GM18508 (cell line): ENCODE measurements around the gene ZNF362.

Source experiments
- ATAC-seq: cut with Tn5 transposase; IDR thresholded peaks from one replicate; pipeline ENCODE4 v1.9.1; 2021; ENCODE audit warnings: moderate number of reproducible peaks; ENCODE audit not compliant: insufficient read depth, unreplicated experiment

The ZNF362 gene

GRCh38 chr1:33338440-33339211 lies 82.3 kb downstream of the ZNF362 start:
- ATAC-seq: no peak

GRCh38 chr1:33339413-33339812 lies 83.1 kb downstream of the ZNF362 start:
- no peak for ATAC-seq

- ATAC-seq: no peak
Measured at GRCh38 chr1:33341190-33341589, 84.9 kb downstream of the ZNF362 start.

- ATAC-seq: no peak
Measured at GRCh38 chr1:33342041-33342723, 85.9 kb downstream of the ZNF362 start.

GRCh38 chr1:33343539-33343938 lies 87.2 kb downstream of the ZNF362 start:
- ATAC-seq: no peak

GRCh38 chr1:33344896-33345560 lies 88.7 kb downstream of the ZNF362 start:
- ATAC-seq: no peak

GRCh38 chr1:33346533-33346926 lies 90.2 kb downstream of the ZNF362 start:
- ATAC-seq: no peak

- ATAC-seq: no peak
Measured at GRCh38 chr1:33346927-33347649, 90.8 kb downstream of the ZNF362 start.

- ATAC-seq: no peak
Measured at GRCh38 chr1:33347650-33347992, 91.3 kb downstream of the ZNF362 start.

GRCh38 chr1:33348194-33348593 lies 91.9 kb downstream of the ZNF362 start:
- ATAC-seq: no peak

- no peak for ATAC-seq
Measured at GRCh38 chr1:33348676-33349080, 92.4 kb downstream of the ZNF362 start.

GRCh38 chr1:33349081-33349759 lies 92.9 kb downstream of the ZNF362 start:
- no peak for ATAC-seq

- ATAC-seq: no peak
Measured at GRCh38 chr1:33349778-33350610, 93.7 kb downstream of the ZNF362 start.
